ENCODE measurements around the gene AP3B1.

The AP3B1 gene

GRCh38 chr5:78003919-78004318 lies 290.6 kb downstream of the AP3B1 start:
- Histone ChIP-seq H3K4me3 (ENCODE audit: low read length, poor library complexity, severe bottlenecking) (no peak overlapping the region), H3K4me1 (ENCODE audit: insufficient read depth, low read length, poor library complexity, severe bottlenecking) (peaks cover 5% of the 10 kb centered on the region), H3K9ac (ENCODE audit: low read depth, low read length, poor library complexity, severe bottlenecking) (no peak overlapping the region), H3K9me2 (replicated peaks; ENCODE audit: low read depth, low read length) (no peaks in the 10 kb centered on the region), H2AFZ (ENCODE audit: low read length) (no peak overlapping the region), H3K36me3 (ENCODE audit: insufficient read depth, low read length) (peaks cover 5% of the 10 kb centered on the region; the same call in 1 of the 2 replicates), H3K27me3 (ENCODE audit: insufficient read depth, low read length, poor library complexity, severe bottlenecking) (no peaks in the 10 kb centered on the region), H4K20me1 (ENCODE audit: insufficient read depth, low read length, poor library complexity, severe bottlenecking) (no peaks in the 10 kb centered on the region), H3K9me3 (ENCODE audit: insufficient read depth, low read depth, low read length) (no peaks in the 10 kb centered on the region), H3K4me2 (ENCODE audit: low read depth, low read length, poor library complexity, severe bottlenecking) (no peak overlapping the region), H3F3A (ENCODE audit: low read depth) (no peaks in the 10 kb centered on the region), H3K79me2 (ENCODE audit: insufficient read depth, low read length) (no peaks in the 10 kb centered on the region)
- TF ChIP-seq EZH2phosphoT487 (IDR thresholded peaks at IDR 0.05; ENCODE audit: borderline replicate concordance) (no peak), CTCF (conservative IDR thresholded peaks at IDR 0.05; ENCODE audit: low read length) (no peak)

GRCh38 chr5:78003450-78003849 lies 291.0 kb downstream of the AP3B1 start:
- H3K4me3 ChIP-seq (ENCODE audit: low read length, poor library complexity, severe bottlenecking): no peak overlapping the region
- no peak overlapping the region for H3K4me2 ChIP-seq (ENCODE audit: low read depth, low read length, poor library complexity, severe bottlenecking)
- no peaks in the 10 kb centered on the region for H3K9me3 ChIP-seq (ENCODE audit: insufficient read depth, low read depth, low read length)
- peaks cover 5% of the 10 kb centered on the region for H3K4me1 ChIP-seq (ENCODE audit: insufficient read depth, low read length, poor library complexity, severe bottlenecking)
- H4K20me1 ChIP-seq (ENCODE audit: insufficient read depth, low read length, poor library complexity, severe bottlenecking): no peaks in the 10 kb centered on the region
- no peak overlapping the region for H2AFZ ChIP-seq (ENCODE audit: low read length)
- no peaks in the 10 kb centered on the region for H3K9me2 ChIP-seq (replicated peaks; ENCODE audit: low read depth, low read length)
- no peaks in the 10 kb centered on the region for H3K27me3 ChIP-seq (ENCODE audit: insufficient read depth, low read length, poor library complexity, severe bottlenecking)
- no peaks in the 10 kb centered on the region for H3K79me2 ChIP-seq (ENCODE audit: insufficient read depth, low read length)
- no peak overlapping the region for H3K9ac ChIP-seq (ENCODE audit: low read depth, low read length, poor library complexity, severe bottlenecking)
- TF ChIP-seq CTCF (conservative IDR thresholded peaks at IDR 0.05; ENCODE audit: low read length): no peak
- no peak for TF ChIP-seq EZH2phosphoT487 (IDR thresholded peaks at IDR 0.05; ENCODE audit: borderline replicate concordance)
- peaks cover 5% of the 10 kb centered on the region; the same call in 1 of the 2 replicates for H3K36me3 ChIP-seq (ENCODE audit: insufficient read depth, low read length)
- no peaks in the 10 kb centered on the region for H3F3A ChIP-seq (ENCODE audit: low read depth)

GRCh38 chr5:78002690-78003089 lies 291.8 kb downstream of the AP3B1 start:
- no peaks in the 10 kb centered on the region for H4K20me1 ChIP-seq (ENCODE audit: insufficient read depth, low read length, poor library complexity, severe bottlenecking)
- no peaks in the 10 kb centered on the region for H3K9me2 ChIP-seq (replicated peaks; ENCODE audit: low read depth, low read length)
- no peaks in the 10 kb centered on the region for H3K9me3 ChIP-seq (ENCODE audit: insufficient read depth, low read depth, low read length)
- H3K4me3 ChIP-seq (ENCODE audit: low read length, poor library complexity, severe bottlenecking): no peak overlapping the region
- H3K4me1 ChIP-seq (ENCODE audit: insufficient read depth, low read length, poor library complexity, severe bottlenecking): peaks cover 5% of the 10 kb centered on the region
- no peaks in the 10 kb centered on the region for H3K79me2 ChIP-seq (ENCODE audit: insufficient read depth, low read length)
- peaks cover 5% of the 10 kb centered on the region; the same call in 1 of the 2 replicates for H3K36me3 ChIP-seq (ENCODE audit: insufficient read depth, low read length)
- H3K27me3 ChIP-seq (ENCODE audit: insufficient read depth, low read length, poor library complexity, severe bottlenecking): no peaks in the 10 kb centered on the region
- TF ChIP-seq EZH2phosphoT487 (IDR thresholded peaks at IDR 0.05; ENCODE audit: borderline replicate concordance) (no peak), CTCF (conservative IDR thresholded peaks at IDR 0.05; ENCODE audit: low read length) (no peak)
- H3K9ac ChIP-seq (ENCODE audit: low read depth, low read length, poor library complexity, severe bottlenecking): no peak overlapping the region
- no peak overlapping the region for H3K4me2 ChIP-seq (ENCODE audit: low read depth, low read length, poor library complexity, severe bottlenecking)
- H3F3A ChIP-seq (ENCODE audit: low read depth): no peaks in the 10 kb centered on the region
- H2AFZ ChIP-seq (ENCODE audit: low read length): no peak overlapping the region
